HL-60 (cell line): ENCODE results near the gene ERCC1.

Experiments
- DNase-seq, 2 experiments: peaks; one replicate each; pipeline ENCODE4 v3.0.0-alpha.2; 2010 to 2020; ENCODE audit warnings: low read depth in 1 of 2, low spot score in 1 of 2
- H3K27ac ChIP-seq: fragments of 250-450 bp; sonication (Bioruptor Pico); replicated peaks from 2 replicates; pipeline ENCODE4 v1.5.1; 2020; ENCODE audit warnings: mild to moderate bottlenecking, moderate library complexity
- H3K27me3 ChIP-seq: fragments of 250-450 bp; sonication (Bioruptor Pico); 2 replicates; pipeline ENCODE4 v1.5.1; 2021; ENCODE audit warnings: mild to moderate bottlenecking, moderate library complexity; ENCODE audit not compliant: insufficient read depth, poor library complexity, severe bottlenecking
- H3K4me3 ChIP-seq: replicated peaks from 2 replicates; pipeline ENCODE4 v1.5.1; 2011; ENCODE audit warnings: mild to moderate bottlenecking, control low read depth, low read length; ENCODE audit not compliant: insufficient read depth
- GABPA ChIP-seq: IDR thresholded peaks from 2 replicates; pipeline ENCODE4 v1.6.1; 2012; ENCODE audit warnings: low read depth
- POLR2AphosphoS5 ChIP-seq: IDR thresholded peaks from 2 replicates; pipeline ENCODE4 v1.6.1; 2012; ENCODE audit warnings: low read depth
- SPI1 ChIP-seq: IDR thresholded peaks from 2 replicates; pipeline ENCODE4 v1.6.1; 2012; ENCODE audit warnings: low read depth, mild to moderate bottlenecking, borderline replicate concordance
- TF ChIP-seq, protein P1 (sequence below): IDR thresholded peaks from one replicate; pipeline ENCODE4 v1.5.1; 2011; ENCODE audit warnings: low read length, control low read depth, inconsistent platforms; ENCODE audit not compliant: insufficient read depth
- TF ChIP-seq, protein P2 (sequence below): IDR thresholded peaks from 2 replicates; pipeline ENCODE4 v1.6.1; 2012; ENCODE audit warnings: low read depth; ENCODE audit not compliant: insufficient replicate concordance

ERCC1 gene

DNA sequence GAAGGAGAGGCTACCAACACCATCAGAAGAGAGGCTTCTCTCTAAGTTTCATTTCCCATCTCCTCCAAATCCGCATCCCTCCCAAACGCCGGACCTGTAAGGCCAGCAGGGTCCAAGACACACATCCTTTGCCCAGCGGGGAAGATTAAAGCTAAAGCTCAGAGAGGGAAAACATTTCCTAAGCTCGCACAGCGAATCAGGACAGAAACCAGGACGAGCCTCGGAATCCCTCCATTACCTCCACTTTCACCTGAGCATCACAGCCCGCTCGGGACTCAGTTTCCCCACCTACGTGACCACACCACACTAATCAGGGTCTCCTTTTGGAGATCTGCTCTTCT, 43.4 kb upstream of the ERCC1 start:
- Histone ChIP-seq H3K27ac (peak overlapping the region; percentile 97), H3K27me3 (no peaks in the 10 kb centered on the region), H3K4me3 (peak overlapping the region; percentile 52)
- TF ChIP-seq GABPA (no peak), POLR2AphosphoS5 (no peak), SPI1 (no peak)
- TF ChIP-seq, protein P1, sequence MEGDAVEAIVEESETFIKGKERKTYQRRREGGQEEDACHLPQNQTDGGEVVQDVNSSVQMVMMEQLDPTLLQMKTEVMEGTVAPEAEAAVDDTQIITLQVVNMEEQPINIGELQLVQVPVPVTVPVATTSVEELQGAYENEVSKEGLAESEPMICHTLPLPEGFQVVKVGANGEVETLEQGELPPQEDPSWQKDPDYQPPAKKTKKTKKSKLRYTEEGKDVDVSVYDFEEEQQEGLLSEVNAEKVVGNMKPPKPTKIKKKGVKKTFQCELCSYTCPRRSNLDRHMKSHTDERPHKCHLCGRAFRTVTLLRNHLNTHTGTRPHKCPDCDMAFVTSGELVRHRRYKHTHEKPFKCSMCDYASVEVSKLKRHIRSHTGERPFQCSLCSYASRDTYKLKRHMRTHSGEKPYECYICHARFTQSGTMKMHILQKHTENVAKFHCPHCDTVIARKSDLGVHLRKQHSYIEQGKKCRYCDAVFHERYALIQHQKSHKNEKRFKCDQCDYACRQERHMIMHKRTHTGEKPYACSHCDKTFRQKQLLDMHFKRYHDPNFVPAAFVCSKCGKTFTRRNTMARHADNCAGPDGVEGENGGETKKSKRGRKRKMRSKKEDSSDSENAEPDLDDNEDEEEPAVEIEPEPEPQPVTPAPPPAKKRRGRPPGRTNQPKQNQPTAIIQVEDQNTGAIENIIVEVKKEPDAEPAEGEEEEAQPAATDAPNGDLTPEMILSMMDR: no peak
- TF ChIP-seq, protein P2, sequence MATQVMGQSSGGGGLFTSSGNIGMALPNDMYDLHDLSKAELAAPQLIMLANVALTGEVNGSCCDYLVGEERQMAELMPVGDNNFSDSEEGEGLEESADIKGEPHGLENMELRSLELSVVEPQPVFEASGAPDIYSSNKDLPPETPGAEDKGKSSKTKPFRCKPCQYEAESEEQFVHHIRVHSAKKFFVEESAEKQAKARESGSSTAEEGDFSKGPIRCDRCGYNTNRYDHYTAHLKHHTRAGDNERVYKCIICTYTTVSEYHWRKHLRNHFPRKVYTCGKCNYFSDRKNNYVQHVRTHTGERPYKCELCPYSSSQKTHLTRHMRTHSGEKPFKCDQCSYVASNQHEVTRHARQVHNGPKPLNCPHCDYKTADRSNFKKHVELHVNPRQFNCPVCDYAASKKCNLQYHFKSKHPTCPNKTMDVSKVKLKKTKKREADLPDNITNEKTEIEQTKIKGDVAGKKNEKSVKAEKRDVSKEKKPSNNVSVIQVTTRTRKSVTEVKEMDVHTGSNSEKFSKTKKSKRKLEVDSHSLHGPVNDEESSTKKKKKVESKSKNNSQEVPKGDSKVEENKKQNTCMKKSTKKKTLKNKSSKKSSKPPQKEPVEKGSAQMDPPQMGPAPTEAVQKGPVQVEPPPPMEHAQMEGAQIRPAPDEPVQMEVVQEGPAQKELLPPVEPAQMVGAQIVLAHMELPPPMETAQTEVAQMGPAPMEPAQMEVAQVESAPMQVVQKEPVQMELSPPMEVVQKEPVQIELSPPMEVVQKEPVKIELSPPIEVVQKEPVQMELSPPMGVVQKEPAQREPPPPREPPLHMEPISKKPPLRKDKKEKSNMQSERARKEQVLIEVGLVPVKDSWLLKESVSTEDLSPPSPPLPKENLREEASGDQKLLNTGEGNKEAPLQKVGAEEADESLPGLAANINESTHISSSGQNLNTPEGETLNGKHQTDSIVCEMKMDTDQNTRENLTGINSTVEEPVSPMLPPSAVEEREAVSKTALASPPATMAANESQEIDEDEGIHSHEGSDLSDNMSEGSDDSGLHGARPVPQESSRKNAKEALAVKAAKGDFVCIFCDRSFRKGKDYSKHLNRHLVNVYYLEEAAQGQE: no peak
- no peak for DNase-seq

DNA sequence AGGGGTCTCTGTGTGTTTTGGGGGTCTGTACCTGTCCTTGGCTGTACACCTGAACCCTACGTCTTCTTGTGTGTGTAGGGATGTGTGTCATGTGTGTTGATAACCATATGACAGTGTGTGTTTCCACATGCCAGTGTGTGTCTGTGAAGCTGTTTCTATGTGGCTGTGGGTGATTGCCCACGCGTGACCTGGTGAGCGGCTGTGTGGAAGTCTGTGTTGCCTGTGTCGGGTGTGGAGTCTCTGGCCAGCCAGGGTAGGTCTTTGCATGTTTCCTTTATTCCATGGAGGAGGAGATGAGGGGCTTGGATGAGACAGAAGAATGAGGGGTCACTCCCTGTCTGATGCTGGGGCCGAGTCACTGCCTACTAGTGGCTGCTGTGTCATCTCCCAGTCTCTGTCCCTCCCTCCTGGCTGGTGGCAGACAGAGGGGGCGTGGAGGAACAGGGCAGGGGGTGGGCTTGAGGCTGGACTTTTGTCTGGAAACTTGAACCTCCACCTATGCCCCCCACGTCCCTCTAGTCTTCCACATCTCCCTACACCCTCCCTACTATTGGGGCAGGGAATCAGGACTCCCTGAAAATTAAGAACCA, 41.2 kb upstream of the ERCC1 start:
- Histone ChIP-seq H3K27me3 (no peaks in the 10 kb centered on the region), H3K4me3 (no peak overlapping the region), H3K27ac (no peak overlapping the region; the same call in 1 of the 2 replicates)
- no peak for DNase-seq
- TF ChIP-seq GABPA: no peak
- no peak for TF ChIP-seq SPI1
- TF ChIP-seq, protein P1: no peak
- TF ChIP-seq POLR2AphosphoS5: no peak
- TF ChIP-seq, protein P2: no peak

GRCh38 chr19:45464274-45464673, 40.6 kb upstream of the ERCC1 start:
- H3K27me3 ChIP-seq: no peaks in the 10 kb centered on the region
- no peak overlapping the region for H3K27ac ChIP-seq
- H3K4me3 ChIP-seq: no peak overlapping the region
- no peak for TF ChIP-seq SPI1
- TF ChIP-seq, protein P1: no peak
- TF ChIP-seq POLR2AphosphoS5: no peak
- TF ChIP-seq GABPA: no peak
- TF ChIP-seq, protein P2: no peak
- no peak for DNase-seq
